HG02759 (cell line): ENCODE data around the gene DCDC2B.

Experiments
- ATAC-seq: cut with Tn5 transposase; IDR thresholded peaks from one replicate; pipeline ENCODE4 v1.9.1; 2021; ENCODE audit warnings: mild to moderate bottlenecking, moderate library complexity; ENCODE audit not compliant: unreplicated experiment

Gene DCDC2B

GRCh38 chr1:32195972-32196823, 12.7 kb upstream of the DCDC2B start:
- ATAC-seq, result no peak

- ATAC-seq, result no peak
Observed at GRCh38 chr1:32197074-32197473, 11.8 kb upstream of the DCDC2B start.

- no peak for ATAC-seq
Observed at GRCh38 chr1:32197837-32198236, 11.1 kb upstream of the DCDC2B start.

- ATAC-seq, result no peak
Observed at GRCh38 chr1:32198237-32199042, 10.4 kb upstream of the DCDC2B start.

GRCh38 chr1:32199043-32199716, 9.7 kb upstream of the DCDC2B start:
- ATAC-seq, result no peak

GRCh38 chr1:32199717-32200072, 9.2 kb upstream of the DCDC2B start:
- no peak for ATAC-seq

- ATAC-seq, result peak; percentile 31
Observed at GRCh38 chr1:32200226-32201010, 8.5 kb upstream of the DCDC2B start, which contains the start of gene CCDC28B. TSS of gene CCDC28B (plus strand) at chr1:32200595. CDS start at chr1:32201936, 1,341 bp downstream.

- peak; percentile 43 for ATAC-seq
Observed at GRCh38 chr1:32201011-32201855, 7.7 kb upstream of the DCDC2B start.

- no peak for ATAC-seq
Observed at GRCh38 chr1:32204943-32205361, 3.9 kb upstream of the DCDC2B start.

- ATAC-seq, result peak; percentile 65
Observed at GRCh38 chr1:32205401-32206370, 3.2 kb upstream of the DCDC2B start, which contains the start of gene IQCC. TSS of gene IQCC (plus strand) at chr1:32205671. CDS start at chr1:32205682, 11 bp downstream.

GRCh38 chr1:32208469-32208868, 420 bp upstream of the DCDC2B start:
- ATAC-seq, result no peak

- peak; percentile 39 for ATAC-seq
Observed at GRCh38 chr1:32215629-32216480, 7.0 kb downstream of the DCDC2B start.

GRCh38 chr1:32216566-32216965, 7.7 kb downstream of the DCDC2B start:
- ATAC-seq, result no peak

- no peak for ATAC-seq
Observed at GRCh38 chr1:32219022-32219421, 10.1 kb downstream of the DCDC2B start.

- ATAC-seq, result no peak
Observed at GRCh38 chr1:32220746-32221580, 12.1 kb downstream of the DCDC2B start.

- no peak for ATAC-seq
Observed at GRCh38 chr1:32221581-32221979, 12.7 kb downstream of the DCDC2B start.
